HEK293 (cell line): ENCODE measurements around the gene SLC28A2.

Source experiments
- KLF16 ChIP-seq: fragments of 450-650 bp; formaldehyde crosslinking; IDR thresholded peaks from 2 replicates; pipeline ENCODE4 v1.5.1; 2017; ENCODE audit warnings: missing biosample characterization, missing genetic modification characterization
- MEIS1 ChIP-seq: sonication (generic); formaldehyde crosslinking; IDR thresholded peaks from 2 replicates; pipeline ENCODE4 v1.8.1; 2022; ENCODE audit warnings: missing genetic modification reagents, mild to moderate bottlenecking, borderline replicate concordance
- MYNN ChIP-seq: fragments of 450-650 bp; formaldehyde crosslinking; IDR thresholded peaks from 2 replicates; pipeline ENCODE4 v1.5.1; 2016; ENCODE audit warnings: missing biosample characterization, missing genetic modification characterization, borderline replicate concordance
- ZBTB20 ChIP-seq: fragments of 450-650 bp; formaldehyde crosslinking; IDR thresholded peaks from 2 replicates; pipeline ENCODE4 v1.5.1; 2016; ENCODE audit warnings: missing biosample characterization, missing genetic modification characterization
- ZNF174 ChIP-seq: fragments of 450-650 bp; formaldehyde crosslinking; IDR thresholded peaks from 2 replicates; pipeline ENCODE4 v1.5.0; 2017; ENCODE audit warnings: missing biosample characterization, mild to moderate bottlenecking, missing genetic modification characterization
- ZNF274 ChIP-seq, 2 experiments: fragments of 200-500 bp in 1 of 2; fragments of 450-650 bp in 1 of 2; sonication (Bioruptor generic) in 1 of 2; formaldehyde crosslinking in 1 of 2; IDR thresholded peaks; 2 replicates each; pipeline versions ENCODE4 v1.5.1 to v1.6.1; 2014 to 2016; ENCODE audit warnings: borderline replicate concordance in 1 of 2, inconsistent platforms in 1 of 2, low read length in 1 of 2, missing biosample characterization in 1 of 2, missing genetic modification characterization in 1 of 2
- ZNF324 ChIP-seq: fragments of 450-650 bp; formaldehyde crosslinking; IDR thresholded peaks from 2 replicates; pipeline ENCODE4 v1.5.1; 2016; ENCODE audit warnings: missing biosample characterization, missing genetic modification characterization
- ZNF549 ChIP-seq: fragments of 450-650 bp; IDR thresholded peaks from 2 replicates; pipeline ENCODE4 v1.5.1; 2018; ENCODE audit warnings: missing biosample characterization, missing genetic modification characterization, mild to moderate bottlenecking, inconsistent platforms, moderate library complexity
- ZNF660 ChIP-seq: fragments of 450-650 bp; IDR thresholded peaks from 2 replicates; pipeline ENCODE4 v1.5.1; 2018; ENCODE audit warnings: missing biosample characterization, mild to moderate bottlenecking, missing genetic modification characterization
- TF ChIP-seq, protein P1 (sequence below): fragments of 450-650 bp; formaldehyde crosslinking; IDR thresholded peaks from 2 replicates; pipeline ENCODE4 v1.5.1; 2016; ENCODE audit warnings: missing biosample characterization, missing genetic modification characterization
- TF ChIP-seq, protein P2 (sequence below): fragments of 450-650 bp; formaldehyde crosslinking; IDR thresholded peaks from 2 replicates; pipeline ENCODE4 v1.5.1; 2016; ENCODE audit warnings: missing biosample characterization, missing genetic modification characterization
- TF ChIP-seq, protein P3 (sequence below): fragments of 450-650 bp; formaldehyde crosslinking; IDR thresholded peaks from 2 replicates; pipeline ENCODE4 v1.5.1; 2016; ENCODE audit warnings: missing biosample characterization, missing genetic modification characterization
- TF ChIP-seq, protein P4 (sequence below): fragments of 450-650 bp; formaldehyde crosslinking; conservative IDR thresholded peaks from 2 replicates; pipeline ENCODE4 v1.5.1; 2016; ENCODE audit warnings: low read depth, missing biosample characterization, missing genetic modification characterization

DNA sequence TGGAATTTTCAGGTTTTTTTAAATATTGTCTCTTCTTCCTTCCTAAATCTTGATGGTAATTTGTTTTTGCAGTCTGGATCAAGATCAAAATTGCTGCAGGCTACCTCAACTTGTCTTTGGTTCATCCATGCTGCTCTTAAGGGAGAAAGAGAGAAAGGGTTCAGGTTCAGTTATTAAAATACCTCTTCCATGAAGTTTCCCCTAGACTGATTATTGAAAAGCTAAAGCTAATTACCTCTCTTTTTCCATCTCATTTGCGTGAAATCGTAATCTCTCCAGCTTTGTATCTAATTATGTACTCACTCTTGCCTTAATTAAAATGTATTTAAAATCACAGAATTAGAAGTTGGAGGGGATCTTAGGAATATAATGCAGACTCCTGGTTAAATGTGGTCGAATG lies 52.7 kb downstream of the SLC28A2 start:
- TF ChIP-seq, protein P1, sequence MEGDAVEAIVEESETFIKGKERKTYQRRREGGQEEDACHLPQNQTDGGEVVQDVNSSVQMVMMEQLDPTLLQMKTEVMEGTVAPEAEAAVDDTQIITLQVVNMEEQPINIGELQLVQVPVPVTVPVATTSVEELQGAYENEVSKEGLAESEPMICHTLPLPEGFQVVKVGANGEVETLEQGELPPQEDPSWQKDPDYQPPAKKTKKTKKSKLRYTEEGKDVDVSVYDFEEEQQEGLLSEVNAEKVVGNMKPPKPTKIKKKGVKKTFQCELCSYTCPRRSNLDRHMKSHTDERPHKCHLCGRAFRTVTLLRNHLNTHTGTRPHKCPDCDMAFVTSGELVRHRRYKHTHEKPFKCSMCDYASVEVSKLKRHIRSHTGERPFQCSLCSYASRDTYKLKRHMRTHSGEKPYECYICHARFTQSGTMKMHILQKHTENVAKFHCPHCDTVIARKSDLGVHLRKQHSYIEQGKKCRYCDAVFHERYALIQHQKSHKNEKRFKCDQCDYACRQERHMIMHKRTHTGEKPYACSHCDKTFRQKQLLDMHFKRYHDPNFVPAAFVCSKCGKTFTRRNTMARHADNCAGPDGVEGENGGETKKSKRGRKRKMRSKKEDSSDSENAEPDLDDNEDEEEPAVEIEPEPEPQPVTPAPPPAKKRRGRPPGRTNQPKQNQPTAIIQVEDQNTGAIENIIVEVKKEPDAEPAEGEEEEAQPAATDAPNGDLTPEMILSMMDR = no peak
- TF ChIP-seq MEIS1 (CRISPR knock-in tag) (no peak), ZNF274 (IDR thresholded peaks at IDR 0.05; ENCODE audit: low read length) (no peak), ZNF274 (tag by site-specific recombination; IDR thresholded peaks at IDR 0.05; ENCODE audit: borderline replicate concordance) (no peak), ZNF324 (no peak), ZNF660 (tag by site-specific recombination) (no peak), KLF16 (no peak), ZBTB20 (no peak), MYNN (tag by site-specific recombination) (no peak), ZNF549 (tag by site-specific recombination) (no peak), ZNF174 (no peak)
- TF ChIP-seq, protein P2, sequence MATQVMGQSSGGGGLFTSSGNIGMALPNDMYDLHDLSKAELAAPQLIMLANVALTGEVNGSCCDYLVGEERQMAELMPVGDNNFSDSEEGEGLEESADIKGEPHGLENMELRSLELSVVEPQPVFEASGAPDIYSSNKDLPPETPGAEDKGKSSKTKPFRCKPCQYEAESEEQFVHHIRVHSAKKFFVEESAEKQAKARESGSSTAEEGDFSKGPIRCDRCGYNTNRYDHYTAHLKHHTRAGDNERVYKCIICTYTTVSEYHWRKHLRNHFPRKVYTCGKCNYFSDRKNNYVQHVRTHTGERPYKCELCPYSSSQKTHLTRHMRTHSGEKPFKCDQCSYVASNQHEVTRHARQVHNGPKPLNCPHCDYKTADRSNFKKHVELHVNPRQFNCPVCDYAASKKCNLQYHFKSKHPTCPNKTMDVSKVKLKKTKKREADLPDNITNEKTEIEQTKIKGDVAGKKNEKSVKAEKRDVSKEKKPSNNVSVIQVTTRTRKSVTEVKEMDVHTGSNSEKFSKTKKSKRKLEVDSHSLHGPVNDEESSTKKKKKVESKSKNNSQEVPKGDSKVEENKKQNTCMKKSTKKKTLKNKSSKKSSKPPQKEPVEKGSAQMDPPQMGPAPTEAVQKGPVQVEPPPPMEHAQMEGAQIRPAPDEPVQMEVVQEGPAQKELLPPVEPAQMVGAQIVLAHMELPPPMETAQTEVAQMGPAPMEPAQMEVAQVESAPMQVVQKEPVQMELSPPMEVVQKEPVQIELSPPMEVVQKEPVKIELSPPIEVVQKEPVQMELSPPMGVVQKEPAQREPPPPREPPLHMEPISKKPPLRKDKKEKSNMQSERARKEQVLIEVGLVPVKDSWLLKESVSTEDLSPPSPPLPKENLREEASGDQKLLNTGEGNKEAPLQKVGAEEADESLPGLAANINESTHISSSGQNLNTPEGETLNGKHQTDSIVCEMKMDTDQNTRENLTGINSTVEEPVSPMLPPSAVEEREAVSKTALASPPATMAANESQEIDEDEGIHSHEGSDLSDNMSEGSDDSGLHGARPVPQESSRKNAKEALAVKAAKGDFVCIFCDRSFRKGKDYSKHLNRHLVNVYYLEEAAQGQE = no peak
- TF ChIP-seq, protein P3, sequence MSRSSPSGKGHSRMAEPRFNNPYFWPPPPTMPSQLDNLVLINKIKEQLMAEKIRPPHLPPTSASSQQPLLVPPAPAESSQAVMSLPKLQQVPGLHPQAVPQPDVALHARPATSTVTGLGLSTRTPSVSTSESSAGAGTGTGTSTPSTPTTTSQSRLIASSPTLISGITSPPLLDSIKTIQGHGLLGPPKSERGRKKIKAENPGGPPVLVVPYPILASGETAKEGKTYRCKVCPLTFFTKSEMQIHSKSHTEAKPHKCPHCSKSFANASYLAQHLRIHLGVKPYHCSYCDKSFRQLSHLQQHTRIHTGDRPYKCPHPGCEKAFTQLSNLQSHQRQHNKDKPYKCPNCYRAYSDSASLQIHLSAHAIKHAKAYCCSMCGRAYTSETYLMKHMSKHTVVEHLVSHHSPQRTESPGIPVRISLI = no peak
- TF ChIP-seq, protein P4, sequence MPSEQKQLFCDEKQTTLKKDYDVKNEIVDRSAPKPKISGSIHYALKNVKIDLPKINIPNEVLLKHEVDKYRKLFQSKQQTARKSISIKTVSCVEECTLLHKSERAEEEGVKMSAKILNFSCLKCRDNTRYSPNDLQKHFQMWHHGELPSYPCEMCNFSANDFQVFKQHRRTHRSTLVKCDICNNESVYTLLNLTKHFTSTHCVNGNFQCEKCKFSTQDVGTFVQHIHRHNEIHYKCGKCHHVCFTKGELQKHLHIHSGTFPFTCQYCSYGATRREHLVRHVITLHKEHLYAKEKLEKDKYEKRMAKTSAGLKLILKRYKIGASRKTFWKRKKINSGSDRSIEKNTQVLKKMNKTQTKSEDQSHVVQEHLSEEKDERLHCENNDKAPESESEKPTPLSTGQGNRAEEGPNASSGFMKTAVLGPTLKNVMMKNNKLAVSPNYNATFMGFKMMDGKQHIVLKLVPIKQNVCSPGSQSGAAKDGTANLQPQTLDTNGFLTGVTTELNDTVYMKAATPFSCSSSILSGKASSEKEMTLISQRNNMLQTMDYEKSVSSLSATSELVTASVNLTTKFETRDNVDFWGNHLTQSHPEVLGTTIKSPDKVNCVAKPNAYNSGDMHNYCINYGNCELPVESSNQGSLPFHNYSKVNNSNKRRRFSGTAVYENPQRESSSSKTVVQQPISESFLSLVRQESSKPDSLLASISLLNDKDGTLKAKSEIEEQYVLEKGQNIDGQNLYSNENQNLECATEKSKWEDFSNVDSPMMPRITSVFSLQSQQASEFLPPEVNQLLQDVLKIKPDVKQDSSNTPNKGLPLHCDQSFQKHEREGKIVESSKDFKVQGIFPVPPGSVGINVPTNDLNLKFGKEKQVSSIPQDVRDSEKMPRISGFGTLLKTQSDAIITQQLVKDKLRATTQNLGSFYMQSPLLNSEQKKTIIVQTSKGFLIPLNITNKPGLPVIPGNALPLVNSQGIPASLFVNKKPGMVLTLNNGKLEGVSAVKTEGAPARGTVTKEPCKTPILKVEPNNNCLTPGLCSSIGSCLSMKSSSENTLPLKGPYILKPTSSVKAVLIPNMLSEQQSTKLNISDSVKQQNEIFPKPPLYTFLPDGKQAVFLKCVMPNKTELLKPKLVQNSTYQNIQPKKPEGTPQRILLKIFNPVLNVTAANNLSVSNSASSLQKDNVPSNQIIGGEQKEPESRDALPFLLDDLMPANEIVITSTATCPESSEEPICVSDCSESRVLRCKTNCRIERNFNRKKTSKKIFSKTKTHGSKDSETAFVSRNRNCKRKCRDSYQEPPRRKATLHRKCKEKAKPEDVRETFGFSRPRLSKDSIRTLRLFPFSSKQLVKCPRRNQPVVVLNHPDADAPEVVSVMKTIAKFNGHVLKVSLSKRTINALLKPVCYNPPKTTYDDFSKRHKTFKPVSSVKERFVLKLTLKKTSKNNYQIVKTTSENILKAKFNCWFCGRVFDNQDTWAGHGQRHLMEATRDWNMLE (tag by site-specific recombination) = no peak
